Measurements from ENCODE around the gene ATP8B1.

Gene ATP8B1

GRCh38 chr18:57791192-57791591 lies 11.9 kb downstream of the ATP8B1 start:
- no peak for DNase-seq

- no peak for DNase-seq
These were observed 12.8 kb downstream of the ATP8B1 start for GRCh38 chr18:57790316-57790715.

GRCh38 chr18:57789759-57790158 lies 13.4 kb downstream of the ATP8B1 start:
- DNase-seq: no peak

- no peak for DNase-seq
These were observed 14.0 kb downstream of the ATP8B1 start for GRCh38 chr18:57789090-57789489.

GRCh38 chr18:57787068-57787685 lies 15.9 kb downstream of the ATP8B1 start:
- DNase-seq: no peak

GRCh38 chr18:57785751-57786437 lies 17.2 kb downstream of the ATP8B1 start:
- no peak for DNase-seq

- no peak for DNase-seq
These were observed 18.4 kb downstream of the ATP8B1 start for GRCh38 chr18:57784801-57785114.

- no peak for DNase-seq
These were observed 18.9 kb downstream of the ATP8B1 start for GRCh38 chr18:57784034-57784800.

GRCh38 chr18:57782049-57782448 lies 21.1 kb downstream of the ATP8B1 start:
- no peak for DNase-seq

- DNase-seq: no peak
These were observed 22.3 kb downstream of the ATP8B1 start for GRCh38 chr18:57780706-57781347.

GRCh38 chr18:57780318-57780705 lies 22.8 kb downstream of the ATP8B1 start:
- peak; percentile 31 for DNase-seq

- no peak for DNase-seq
These were observed 26.3 kb downstream of the ATP8B1 start for GRCh38 chr18:57776767-57777166.

GRCh38 chr18:57776354-57776753 lies 26.8 kb downstream of the ATP8B1 start:
- no peak for DNase-seq

- no peak for DNase-seq
These were observed 27.2 kb downstream of the ATP8B1 start for GRCh38 chr18:57775937-57776336.

GRCh38 chr18:57772387-57772799 lies 30.7 kb downstream of the ATP8B1 start:
- no peak for DNase-seq

GRCh38 chr18:57771626-57772025 lies 31.5 kb downstream of the ATP8B1 start:
- no peak for DNase-seq

- no peak for DNase-seq
These were observed 31.9 kb downstream of the ATP8B1 start for GRCh38 chr18:57771193-57771592.

- DNase-seq: no peak
These were observed 34.4 kb downstream of the ATP8B1 start for GRCh38 chr18:57768537-57769326.

GRCh38 chr18:57767259-57768050 lies 35.7 kb downstream of the ATP8B1 start:
- DNase-seq: no peak

GRCh38 chr18:57764995-57765394 lies 38.1 kb downstream of the ATP8B1 start:
- no peak for DNase-seq

GRCh38 chr18:57764087-57764486 lies 39.0 kb downstream of the ATP8B1 start:
- DNase-seq: no peak

- DNase-seq: no peak
These were observed 40.4 kb downstream of the ATP8B1 start for GRCh38 chr18:57762686-57763085.

All from NCI-H345 (cell line).